Measurements from ENCODE around the gene XPO6.

Gene XPO6

DNA sequence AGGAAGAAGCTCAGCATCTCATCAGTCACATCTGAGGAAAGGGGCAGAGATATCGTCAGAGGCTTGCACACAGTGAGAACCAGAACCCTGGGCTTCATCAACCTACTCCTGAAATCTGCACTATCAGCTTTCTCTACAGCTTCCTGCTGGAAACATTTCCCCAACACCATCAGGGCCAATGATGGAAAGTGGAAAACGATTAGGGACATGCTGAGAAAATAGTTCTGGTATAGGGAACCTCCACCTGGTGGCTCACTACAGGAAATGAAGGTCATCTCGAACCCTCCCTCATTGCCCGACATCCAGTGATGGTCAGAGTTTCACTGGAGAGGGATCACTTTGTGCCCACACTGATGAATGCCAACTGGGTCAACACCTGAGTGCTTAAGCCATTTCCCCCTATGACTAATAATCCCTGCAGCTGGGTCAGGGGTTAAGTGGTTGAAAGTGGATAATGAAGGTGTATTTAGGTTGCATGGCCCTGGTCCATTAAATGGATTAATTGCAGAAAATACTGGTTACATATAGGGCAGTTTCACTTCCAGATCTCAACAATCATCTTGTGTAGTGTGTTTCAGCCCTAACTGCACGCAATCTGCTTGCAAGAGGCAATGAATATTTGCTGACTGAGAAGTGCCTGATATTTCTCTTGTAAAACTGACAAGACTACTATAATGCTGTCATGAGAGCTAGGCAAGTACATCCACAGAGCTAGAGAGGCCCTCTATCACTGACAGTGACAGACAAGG lies 105.1 kb downstream of the XPO6 start:
- Mint-ChIP-seq H3K4me1 (peaks cover 19% of the 10 kb centered on the region), H3K27me3 (no peaks in the 10 kb centered on the region), H3K4me3 (no peak overlapping the region), H3K9me3 (no peaks in the 10 kb centered on the region), H3K27ac (no peak overlapping the region)
- no peak for ATAC-seq
- no peak for DNase-seq

DNA sequence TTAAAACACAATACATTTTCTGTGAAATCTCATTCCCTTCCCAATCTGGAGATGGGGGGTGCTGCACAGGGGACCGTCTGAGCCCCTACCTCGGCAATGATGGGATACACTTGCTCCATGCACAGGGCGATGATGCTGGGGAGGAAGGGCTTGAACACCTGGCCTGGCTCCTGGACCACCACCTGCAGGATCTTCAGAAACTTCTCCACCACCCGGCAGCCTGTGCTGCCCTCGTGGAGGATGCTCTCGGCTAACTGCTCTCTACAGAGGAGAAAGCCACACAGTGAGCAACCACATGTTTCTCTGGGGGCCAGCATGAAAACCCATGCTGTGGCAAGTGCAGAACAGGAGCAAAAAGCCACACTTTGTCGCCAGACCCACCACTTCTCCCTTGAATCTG lies 105.8 kb downstream of the XPO6 start:
- no peak for ATAC-seq
- H3K27ac Mint-ChIP-seq, result peak overlapping the region in 1 of 2 donors; percentile 55
- H3K4me1 Mint-ChIP-seq, result peaks cover 19% of the 10 kb centered on the region
- no peak for DNase-seq
- no peak overlapping the region for H3K4me3 Mint-ChIP-seq
- H3K9me3 Mint-ChIP-seq, result no peaks in the 10 kb centered on the region
- no peaks in the 10 kb centered on the region for H3K27me3 Mint-ChIP-seq

DNA sequence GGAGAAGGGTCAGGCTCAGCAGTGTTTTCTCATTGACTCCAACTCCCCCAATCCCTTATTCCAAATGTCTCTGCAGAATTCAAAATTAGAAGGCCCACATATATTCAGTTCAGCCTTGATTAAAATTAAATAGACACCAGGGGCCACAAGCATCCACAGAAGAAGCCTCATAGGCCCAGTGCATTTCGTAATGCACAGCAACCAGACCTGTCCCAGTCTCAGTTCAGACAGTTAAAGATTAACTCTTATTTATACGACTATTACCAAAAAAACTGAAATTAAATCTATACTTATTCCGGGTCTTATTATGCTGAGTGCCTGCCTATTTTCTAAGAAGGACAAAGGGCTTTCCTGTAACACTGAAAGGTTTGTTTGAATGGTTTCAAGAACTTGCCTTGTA lies 106.5 kb downstream of the XPO6 start:
- H3K27ac Mint-ChIP-seq, result peak overlapping the region in 1 of 2 donors; percentile 59
- H3K4me3 Mint-ChIP-seq, result no peak overlapping the region
- peaks cover 13% of the 10 kb centered on the region for H3K4me1 Mint-ChIP-seq
- DNase-seq, result no peak
- ATAC-seq, result no peak
- no peaks in the 10 kb centered on the region for H3K27me3 Mint-ChIP-seq
- no peaks in the 10 kb centered on the region for H3K9me3 Mint-ChIP-seq

DNA sequence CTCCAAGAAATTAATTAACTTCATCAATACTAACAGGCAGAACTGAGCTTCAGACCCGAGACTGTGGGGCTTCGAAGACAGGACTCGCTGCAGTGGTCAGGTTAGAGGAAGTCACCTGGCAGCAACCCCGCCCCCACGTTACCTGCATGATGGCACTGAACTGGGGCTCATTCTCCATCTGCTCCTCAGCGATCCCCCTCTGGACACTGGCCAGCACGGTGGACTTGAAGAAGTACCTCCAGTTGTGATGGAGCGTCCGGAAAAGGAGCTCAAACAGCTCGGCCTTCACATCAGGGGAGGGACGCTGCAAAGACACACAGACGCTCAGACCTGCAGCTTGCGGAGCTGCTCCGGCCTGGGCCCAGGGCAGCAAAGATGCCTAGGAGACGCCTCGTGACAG lies 107.4 kb downstream of the XPO6 start:
- Mint-ChIP-seq H3K9me3 (no peaks in the 10 kb centered on the region), H3K4me1 (peaks cover 8% of the 10 kb centered on the region), H3K4me3 (no peak overlapping the region), H3K27ac (no peak overlapping the region), H3K27me3 (no peaks in the 10 kb centered on the region)
- ATAC-seq (no peak), DNase-seq (no peak)

DNA sequence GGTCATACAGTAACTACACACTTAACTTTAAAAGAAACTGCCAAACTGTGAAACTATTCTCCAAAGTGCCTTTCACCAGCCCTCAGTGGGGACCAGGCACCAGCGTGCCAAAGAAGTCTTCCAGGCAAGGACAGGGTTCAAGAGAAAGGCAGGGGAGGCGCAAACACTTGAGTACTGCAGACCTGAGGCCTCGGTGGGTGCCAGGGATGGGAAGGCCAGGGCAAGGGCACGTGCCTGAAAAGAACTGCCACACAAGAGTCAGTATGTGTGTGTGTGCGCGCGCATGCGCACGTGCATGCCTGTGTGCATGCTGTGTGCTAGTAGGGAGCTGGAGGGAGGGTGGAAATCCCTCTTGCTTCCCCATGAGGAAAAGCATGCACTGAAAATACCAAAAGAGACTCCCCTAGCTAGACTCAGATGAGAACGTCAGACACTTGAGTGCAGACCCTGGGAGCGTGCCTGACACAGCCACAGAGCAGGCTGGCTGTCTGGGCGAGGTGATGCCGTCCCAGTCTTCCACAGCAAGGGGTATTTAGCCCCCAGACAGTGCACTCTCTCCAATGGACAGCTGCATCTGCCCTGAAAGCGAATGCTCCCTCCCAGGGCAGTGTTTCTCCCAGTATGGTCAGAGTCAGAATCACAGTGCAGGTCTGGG lies 108.1 kb downstream of the XPO6 start:
- Mint-ChIP-seq H3K27me3 (no peaks in the 10 kb centered on the region), H3K9me3 (no peaks in the 10 kb centered on the region), H3K4me3 (no peak overlapping the region), H3K4me1 (peaks cover 5% of the 10 kb centered on the region), H3K27ac (no peak overlapping the region)
- ATAC-seq (no peak), DNase-seq (no peak)

DNA sequence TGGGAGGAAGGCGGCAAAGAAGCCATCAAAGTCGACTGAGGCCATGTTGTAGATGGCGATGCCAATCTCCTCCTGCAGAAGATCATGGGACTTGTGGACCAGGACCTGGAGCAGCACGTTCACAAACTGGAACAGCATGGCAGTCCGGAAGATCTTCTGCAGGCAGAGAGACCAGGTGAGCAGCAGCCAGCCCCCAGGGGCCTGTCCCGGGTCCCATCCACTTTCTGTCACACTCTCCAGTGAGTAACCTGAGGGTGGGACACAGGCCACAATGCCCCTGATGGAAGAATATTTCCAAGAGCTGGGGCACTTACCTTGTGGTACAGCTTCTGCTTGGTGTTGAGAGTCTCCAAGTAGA lies 110.3 kb downstream of the XPO6 start:
- DNase-seq (no peak), ATAC-seq (no peak)
- no peaks in the 10 kb centered on the region for H3K27me3 Mint-ChIP-seq
- no peak overlapping the region for H3K27ac Mint-ChIP-seq
- no peaks in the 10 kb centered on the region for H3K9me3 Mint-ChIP-seq
- H3K4me3 Mint-ChIP-seq, result no peak overlapping the region
- peaks cover 5% of the 10 kb centered on the region for H3K4me1 Mint-ChIP-seq

DNA sequence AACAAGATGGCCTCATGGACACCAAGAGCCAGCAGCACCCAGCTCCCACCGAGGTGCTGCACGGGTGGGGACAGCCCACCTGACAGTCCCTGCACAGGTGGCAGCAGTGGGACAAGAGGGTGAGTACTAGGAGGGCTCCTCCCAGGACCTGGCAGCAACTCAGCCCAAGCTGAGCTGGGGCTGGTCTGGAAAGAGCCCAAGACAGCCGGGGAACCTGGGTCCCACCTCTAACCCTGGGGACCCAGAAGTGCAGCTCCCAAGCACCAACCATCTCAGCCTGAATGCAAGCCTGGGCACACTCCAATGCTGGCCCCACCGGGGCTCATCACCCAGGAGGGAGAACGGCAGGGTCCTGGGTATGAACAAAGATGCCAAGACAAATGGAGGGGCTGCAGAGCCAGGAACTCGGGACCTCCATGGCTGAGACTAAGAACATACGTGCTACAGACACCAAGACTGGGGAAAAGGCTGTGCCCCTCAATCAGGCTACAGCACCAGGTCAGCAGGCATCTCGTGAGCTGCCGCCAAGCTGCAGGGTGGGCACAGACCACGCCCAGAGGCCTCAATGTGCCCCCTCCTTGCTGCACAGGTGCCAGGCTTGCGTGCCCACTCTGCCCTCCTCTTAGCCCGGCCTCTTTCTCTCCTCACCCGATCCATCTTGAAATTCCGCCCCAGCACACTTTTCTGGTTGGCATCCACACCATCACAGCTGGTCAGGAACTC lies 110.8 kb downstream of the XPO6 start:
- Mint-ChIP-seq H3K4me1 (peaks cover 5% of the 10 kb centered on the region), H3K27me3 (no peaks in the 10 kb centered on the region), H3K27ac (peak overlapping the region; percentile 57 to 86), H3K4me3 (no peak overlapping the region), H3K9me3 (no peaks in the 10 kb centered on the region)
- DNase-seq, result no peak
- ATAC-seq, result peak; percentile 32

DNA sequence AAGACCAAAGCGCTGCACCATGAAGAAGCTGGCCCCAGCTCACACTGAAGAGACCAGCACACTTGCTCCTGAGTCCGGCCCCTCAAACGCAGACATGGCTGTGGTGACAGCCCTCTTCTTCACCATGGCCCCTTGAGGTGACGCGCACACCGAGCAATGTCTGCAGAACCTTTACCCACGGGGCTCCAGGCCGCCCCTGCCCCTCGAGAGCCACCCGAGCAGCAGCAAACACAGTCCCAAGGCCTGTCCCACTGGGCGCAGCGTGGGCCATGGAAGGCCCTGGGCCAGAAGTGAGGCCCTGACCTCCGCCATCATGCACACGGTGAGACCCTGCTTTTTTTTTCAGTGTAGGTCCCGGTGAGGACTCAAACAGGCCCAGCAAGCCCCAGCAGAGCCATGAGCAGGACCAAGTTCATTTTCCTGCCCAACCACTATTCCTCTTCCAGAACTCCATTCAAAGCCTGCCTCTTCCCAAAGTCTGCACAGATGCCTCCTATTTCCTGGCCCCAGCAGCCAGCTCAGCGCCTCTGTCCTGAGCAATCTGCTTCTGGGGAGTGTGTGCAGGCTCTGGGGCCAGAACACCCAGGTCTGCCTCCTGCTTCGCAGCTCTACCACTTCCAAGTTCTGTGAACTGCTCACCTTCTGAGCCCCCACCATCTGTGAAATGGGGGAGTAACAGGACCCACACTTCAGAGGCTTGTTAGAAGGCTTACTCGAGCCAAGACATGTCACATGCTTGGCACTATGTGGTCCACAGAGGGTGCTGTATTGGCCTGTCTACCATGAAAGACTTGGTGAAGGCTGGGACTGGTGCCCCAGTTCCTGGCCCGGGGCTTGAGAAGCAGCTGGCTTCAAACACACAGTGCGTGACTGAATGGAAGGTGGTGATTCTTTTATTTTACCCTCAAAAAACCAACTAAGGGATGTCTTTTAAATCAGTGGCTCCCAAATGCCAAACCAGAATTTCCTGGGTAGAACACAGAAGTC lies 112.5 kb downstream of the XPO6 start:
- Mint-ChIP-seq H3K4me3 (no peak overlapping the region), H3K27me3 (no peaks in the 10 kb centered on the region), H3K9me3 (no peaks in the 10 kb centered on the region), H3K4me1 (peaks cover 5% of the 10 kb centered on the region), H3K27ac (peak overlapping the region in 1 of 2 donors; percentile 13)
- ATAC-seq (no peak), DNase-seq (no peak)

DNA sequence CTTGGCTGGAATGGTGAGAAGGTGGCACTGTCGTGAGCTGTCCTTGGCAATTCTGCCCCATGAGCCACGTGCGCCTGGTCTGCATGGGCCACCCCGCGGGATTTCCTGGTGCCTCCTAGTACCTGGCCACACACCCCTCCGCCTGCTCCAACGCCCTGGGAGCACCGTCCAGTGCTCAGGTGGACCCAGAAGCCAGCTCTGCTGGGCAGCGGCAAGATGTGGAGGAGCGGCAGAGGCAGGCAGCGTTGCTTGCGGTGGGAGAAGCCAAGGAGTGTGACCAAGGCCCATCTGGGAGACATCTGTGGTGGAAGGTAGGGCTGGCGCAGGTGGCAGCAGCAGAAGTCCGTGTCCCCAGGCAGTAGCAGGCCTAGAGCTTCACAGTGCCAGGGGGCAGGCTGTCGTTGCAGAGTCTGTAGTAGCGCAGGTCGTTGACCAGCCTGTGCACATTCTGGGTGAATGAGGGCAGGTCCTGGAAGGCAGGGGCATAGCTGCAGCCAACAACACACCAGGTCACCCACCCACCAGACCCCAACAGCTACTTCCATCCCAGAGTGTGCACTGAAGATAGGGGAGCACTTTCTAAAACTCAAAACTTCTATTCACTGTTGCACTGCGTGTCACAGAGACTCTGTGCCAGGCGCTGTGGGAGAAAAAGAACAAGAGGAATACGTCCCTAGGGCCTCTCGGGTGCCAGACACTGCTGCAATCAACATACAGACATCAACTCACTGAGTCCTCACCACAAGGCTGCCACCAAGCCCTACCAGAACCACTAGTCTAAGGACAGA lies 113.4 kb downstream of the XPO6 start:
- peak overlapping the region in 1 of 2 donors; percentile 88 for H3K27ac Mint-ChIP-seq

DNA sequence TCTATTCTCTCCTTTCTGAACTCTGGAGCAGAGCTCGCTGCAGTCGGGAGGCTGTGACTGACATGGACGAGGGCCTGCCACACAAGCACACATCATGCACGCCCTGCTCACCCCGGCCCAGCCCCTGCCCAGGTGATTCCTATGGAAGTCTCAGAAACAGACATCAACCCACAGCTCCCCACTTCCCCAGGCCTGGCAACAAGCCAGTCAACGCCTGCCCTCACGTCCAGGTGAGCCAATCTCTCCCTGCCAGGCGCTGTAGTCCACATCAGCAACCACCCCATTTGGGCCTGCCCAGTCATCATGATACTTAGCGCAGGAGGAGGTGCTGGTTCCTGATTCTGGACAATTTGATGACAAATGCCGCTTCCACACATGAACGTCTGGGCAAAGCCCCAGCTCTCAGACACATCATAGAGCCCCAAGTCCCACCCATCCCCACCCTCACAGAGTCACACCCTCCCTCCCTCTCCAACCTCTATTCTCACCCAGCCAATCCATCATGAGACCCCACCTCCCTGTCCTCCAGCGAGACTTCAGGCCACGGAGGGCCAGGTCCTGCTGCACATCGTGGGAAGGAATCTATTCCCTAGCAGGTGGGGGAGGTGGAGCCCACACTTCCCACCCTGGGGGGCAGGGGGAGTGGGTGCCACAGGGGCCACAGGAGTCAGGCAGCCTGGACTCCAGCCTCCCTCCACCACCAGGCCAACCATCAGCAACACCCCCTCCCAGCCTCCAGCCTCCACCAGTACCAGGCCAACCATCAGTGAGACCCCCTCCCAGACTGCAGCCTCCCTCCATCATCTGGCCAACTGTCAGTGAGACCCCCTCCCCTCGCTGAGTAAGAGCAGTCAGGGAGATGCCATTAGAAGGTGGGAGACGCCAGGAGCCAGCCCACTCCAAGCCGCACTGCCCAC lies 114.5 kb downstream of the XPO6 start:
- Mint-ChIP-seq H3K27ac (peak overlapping the region in 1 of 2 donors; percentile 88), H3K4me1 (no peaks in the 10 kb centered on the region), H3K9me3 (no peaks in the 10 kb centered on the region), H3K4me3 (peak overlapping the region in 1 of 2 donors; percentile 40), H3K27me3 (no peaks in the 10 kb centered on the region)
- ATAC-seq (no peak), DNase-seq (no peak)

More for the DNA sequence above, 113.4 kb downstream of the XPO6 start:
- Mint-ChIP-seq H3K9me3 (no peaks in the 10 kb centered on the region), H3K4me1 (peaks cover 1% of the 10 kb centered on the region), H3K4me3 (no peak overlapping the region), H3K27me3 (no peaks in the 10 kb centered on the region)
- no peak for DNase-seq
- ATAC-seq, result no peak

DNA sequence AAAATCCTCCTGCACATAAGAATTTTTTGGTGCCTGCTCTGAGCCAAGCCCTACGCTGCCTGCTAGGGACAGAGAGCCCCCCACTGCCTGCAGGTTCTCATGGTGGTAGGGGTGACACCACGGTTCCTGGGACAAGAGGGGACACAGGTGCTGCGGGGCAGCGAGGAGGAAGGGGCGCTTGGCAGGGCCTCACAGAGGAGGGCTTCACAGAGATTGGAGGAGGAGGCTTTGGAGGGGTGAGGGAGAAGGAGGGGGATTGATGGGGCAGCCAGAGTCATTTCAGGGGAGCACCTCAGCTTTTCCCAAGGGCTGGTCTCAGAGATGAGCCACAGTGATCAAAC lies 118.4 kb downstream of the XPO6 start:
- H3K4me1 Mint-ChIP-seq, result peaks cover 12% of the 10 kb centered on the region
- H3K9me3 Mint-ChIP-seq, result no peaks in the 10 kb centered on the region
- ATAC-seq (no peak), DNase-seq (no peak)
- no peak overlapping the region for H3K4me3 Mint-ChIP-seq
- no peaks in the 10 kb centered on the region for H3K27me3 Mint-ChIP-seq
- peak overlapping the region in 1 of 2 donors; percentile 7 for H3K27ac Mint-ChIP-seq

DNA sequence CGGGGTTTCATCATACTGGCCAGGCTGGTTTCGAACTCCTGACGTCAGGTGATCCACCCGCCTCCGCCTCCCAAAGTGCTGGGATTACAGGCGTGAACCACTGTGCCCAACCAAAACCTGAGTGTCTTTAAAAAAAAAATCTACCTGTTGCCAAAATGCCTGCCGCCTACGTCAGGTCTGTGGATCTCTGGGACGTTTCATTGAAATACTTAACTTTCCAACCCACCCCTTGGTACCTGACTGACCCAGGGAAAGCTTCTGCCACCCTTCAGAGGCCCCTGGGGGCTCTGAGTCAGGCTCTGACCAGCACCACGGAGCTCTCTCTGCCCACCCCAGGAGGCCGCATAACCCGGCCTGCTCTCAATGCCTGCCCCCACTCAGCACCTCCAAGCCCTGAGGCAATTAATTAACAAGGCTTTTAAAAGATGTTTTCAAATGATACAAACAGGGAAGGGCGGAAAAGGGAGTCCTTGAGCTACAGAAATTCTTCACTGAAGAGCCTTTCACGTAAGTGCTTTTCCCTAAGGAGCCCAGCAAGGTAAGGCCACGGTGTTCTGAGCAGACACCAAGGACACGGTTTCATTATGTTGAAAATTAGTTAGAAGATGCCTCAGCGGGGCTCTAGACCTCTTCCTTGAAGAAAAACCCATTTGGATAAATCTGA lies 118.9 kb downstream of the XPO6 start:
- H3K4me3 Mint-ChIP-seq, result no peak overlapping the region
- ATAC-seq (no peak), DNase-seq (no peak)
- H3K27ac Mint-ChIP-seq, result peak overlapping the region in 1 of 2 donors; percentile 74
- no peaks in the 10 kb centered on the region for H3K9me3 Mint-ChIP-seq
- H3K4me1 Mint-ChIP-seq, result peaks cover 12% of the 10 kb centered on the region
- no peaks in the 10 kb centered on the region for H3K27me3 Mint-ChIP-seq

DNA sequence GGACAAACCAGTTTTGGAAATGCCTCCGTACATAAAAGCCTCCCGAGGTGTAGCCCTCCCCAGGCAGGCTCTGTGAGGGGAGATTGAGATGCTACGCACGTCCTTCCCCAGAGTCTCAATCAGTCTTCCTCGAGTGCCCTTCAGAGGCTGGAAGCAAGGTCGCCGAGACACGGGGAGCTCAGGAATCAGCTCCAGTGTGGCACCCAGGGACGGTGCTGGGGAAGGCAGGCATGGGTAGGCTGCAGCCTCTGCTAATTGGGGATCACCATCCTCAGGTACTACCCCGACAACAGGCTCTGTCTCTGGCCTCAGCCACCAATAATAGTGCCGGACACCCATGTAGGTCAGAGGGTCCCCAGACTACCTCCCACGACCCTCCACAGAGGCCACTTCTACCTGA lies 120.1 kb downstream of the XPO6 start:
- Mint-ChIP-seq H3K4me3 (no peak overlapping the region), H3K27ac (no peak overlapping the region)

More for the DNA sequence above, 120.1 kb downstream of the XPO6 start:
- DNase-seq (no peak), ATAC-seq (no peak)
- H3K27me3 Mint-ChIP-seq, result no peaks in the 10 kb centered on the region
- peaks cover 12% of the 10 kb centered on the region for H3K4me1 Mint-ChIP-seq
- no peaks in the 10 kb centered on the region for H3K9me3 Mint-ChIP-seq
